Endodermal cell (in vitro differentiated cells): ENCODE data around the gene ARPP21. TPM values are rescaled to one million over a fixed set of nuclear protein-coding genes. Genes with fewer than 3 reads are reported as not detected.

Experiments
- DNase-seq: peaks from one replicate; pipeline ENCODE4 v3.0.0-alpha.2; 2017
- H3K27ac ChIP-seq: 2 replicates; pipeline ENCODE4 v1.5.1; 2013; ENCODE audit warnings: mild to moderate bottlenecking, low read depth, low read length, moderate library complexity
- H3K27me3 ChIP-seq: 2 replicates; pipeline ENCODE4 v1.6.1; 2013; ENCODE audit warnings: mild to moderate bottlenecking, low read length, moderate library complexity; ENCODE audit not compliant: insufficient read depth, control insufficient read depth, poor library complexity, severe bottlenecking
- H3K36me3 ChIP-seq: 2 replicates; pipeline ENCODE4 v1.7.0; 2013; ENCODE audit warnings: mild to moderate bottlenecking, low read length, moderate library complexity; ENCODE audit not compliant: control insufficient read depth, insufficient read depth
- H3K4me1 ChIP-seq: one replicate; pipeline ENCODE4 v1.7.0; 2013; ENCODE audit warnings: low read length; ENCODE audit not compliant: control insufficient read depth, insufficient read depth
- H3K4me3 ChIP-seq: 2 replicates; pipeline ENCODE4 v1.5.1; 2013; ENCODE audit warnings: mild to moderate bottlenecking, low read length, moderate library complexity
- H3K9ac ChIP-seq: 2 replicates; pipeline ENCODE4 v1.6.1; 2013; ENCODE audit warnings: mild to moderate bottlenecking, low read length, moderate library complexity; ENCODE audit not compliant: poor library complexity, severe bottlenecking; ENCODE audit errors: extremely low read depth
- H3K9me3 ChIP-seq: 2 replicates; pipeline ENCODE4 v1.6.1; 2013; ENCODE audit warnings: mild to moderate bottlenecking, low read length, moderate library complexity; ENCODE audit not compliant: control insufficient read depth
- H3K27ac Mint-ChIP-seq: 2 replicates; pipeline ENCODE4 v1.8.0; 2020; ENCODE audit warnings: mixed read lengths
- H3K27me3 Mint-ChIP-seq: 2 replicates; pipeline ENCODE4 v1.8.0; 2021; ENCODE audit warnings: mild to moderate bottlenecking, mixed read lengths; ENCODE audit not compliant: insufficient read depth
- H3K36me3 Mint-ChIP-seq: 2 replicates; pipeline ENCODE4 v1.8.0; 2020; ENCODE audit warnings: low read depth, mixed read lengths
- H3K4me1 Mint-ChIP-seq: 2 replicates; pipeline ENCODE4 v1.8.0; 2020; ENCODE audit warnings: mixed read lengths
- H3K4me3 Mint-ChIP-seq: 2 replicates; pipeline ENCODE4 v1.8.0; 2020; ENCODE audit warnings: mild to moderate bottlenecking, moderate library complexity, mixed read lengths
- H3K9me3 Mint-ChIP-seq: 2 replicates; pipeline ENCODE4 v1.8.0; 2020; ENCODE audit warnings: mild to moderate bottlenecking, mixed read lengths
- WGBS, 2 experiments: methylation state at CpG; one replicate each; pipeline versions ENCODE4 v1.1.5 to v1.1.7; 2013; ENCODE audit warnings: missing lambda C conversion rate in 2 of 2, mixed read lengths in 1 of 2; ENCODE audit not compliant: insufficient coverage in 1 of 2, insufficient read length in 1 of 2; 5-methylcytosine and 5-hydroxymethylcytosine counted together
- total RNA-seq, 2 donors: library from RNA; stranded (reverse); fragmentation: NEBNext Ultra II Directional in 1 of 2; extraction: Animal tissue kit (Norgen Biotek cat#: 25700) in 1 of 2; gene quantifications; 2 replicates in 1 of 2; 3 replicates in 1 of 2; pipeline ENCODE4 v1.2.1, GENCODE V29; 2021
- TF ChIP-seq, protein P1 (sequence below): fragments of 200-600 bp; sonication (generic); conservative IDR thresholded peaks from 2 replicates; pipeline ENCODE4 v1.5.0; 2021; ENCODE audit warnings: antibody characterized with exemption, mild to moderate bottlenecking

ARPP21 gene
- total RNA-seq, 2 donors from 2014 or later: not detected

GRCh38 chr3:35651426-35651825 lies 12.1 kb downstream of the ARPP21 start:
- 100% methylated on average over 1 of the region's 1 CpG; no CpG with 5 or more reads in 1 of the 2 experiments for WGBS, 2 experiments
- no peaks in the 10 kb centered on the region for H3K4me1 ChIP-seq
- Mint-ChIP-seq H3K27ac (no peak overlapping the region), H3K4me3 (no peak overlapping the region), H3K4me1 (peaks cover 4% of the 10 kb centered on the region), H3K36me3 (no peaks in the 10 kb centered on the region), H3K27me3 (peaks cover 6% of the 10 kb centered on the region), H3K9me3 (no peaks in the 10 kb centered on the region)
- H3K27ac ChIP-seq: no peak overlapping the region
- TF ChIP-seq, protein P1, sequence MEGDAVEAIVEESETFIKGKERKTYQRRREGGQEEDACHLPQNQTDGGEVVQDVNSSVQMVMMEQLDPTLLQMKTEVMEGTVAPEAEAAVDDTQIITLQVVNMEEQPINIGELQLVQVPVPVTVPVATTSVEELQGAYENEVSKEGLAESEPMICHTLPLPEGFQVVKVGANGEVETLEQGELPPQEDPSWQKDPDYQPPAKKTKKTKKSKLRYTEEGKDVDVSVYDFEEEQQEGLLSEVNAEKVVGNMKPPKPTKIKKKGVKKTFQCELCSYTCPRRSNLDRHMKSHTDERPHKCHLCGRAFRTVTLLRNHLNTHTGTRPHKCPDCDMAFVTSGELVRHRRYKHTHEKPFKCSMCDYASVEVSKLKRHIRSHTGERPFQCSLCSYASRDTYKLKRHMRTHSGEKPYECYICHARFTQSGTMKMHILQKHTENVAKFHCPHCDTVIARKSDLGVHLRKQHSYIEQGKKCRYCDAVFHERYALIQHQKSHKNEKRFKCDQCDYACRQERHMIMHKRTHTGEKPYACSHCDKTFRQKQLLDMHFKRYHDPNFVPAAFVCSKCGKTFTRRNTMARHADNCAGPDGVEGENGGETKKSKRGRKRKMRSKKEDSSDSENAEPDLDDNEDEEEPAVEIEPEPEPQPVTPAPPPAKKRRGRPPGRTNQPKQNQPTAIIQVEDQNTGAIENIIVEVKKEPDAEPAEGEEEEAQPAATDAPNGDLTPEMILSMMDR: no peak
- no peak overlapping the region for H3K9ac ChIP-seq
- H3K9me3 ChIP-seq: no peaks in the 10 kb centered on the region
- no peaks in the 10 kb centered on the region for H3K36me3 ChIP-seq
- H3K4me3 ChIP-seq: no peak overlapping the region
- DNase-seq: no peak
- no peaks in the 10 kb centered on the region for H3K27me3 ChIP-seq

GRCh38 chr3:35651851-35652250 lies 12.5 kb downstream of the ARPP21 start:
- no peak overlapping the region for H3K27ac Mint-ChIP-seq
- Histone ChIP-seq H3K9ac (no peak overlapping the region), H3K4me3 (no peak overlapping the region), H3K4me1 (no peaks in the 10 kb centered on the region), H3K9me3 (no peaks in the 10 kb centered on the region), H3K27me3 (peaks cover 1% of the 10 kb centered on the region), H3K27ac (no peak overlapping the region), H3K36me3 (no peaks in the 10 kb centered on the region)
- H3K9me3 Mint-ChIP-seq: no peaks in the 10 kb centered on the region
- 89% methylated on average over 1 of the region's 1 CpG; no CpG with 5 or more reads in 1 of the 2 experiments for WGBS, 2 experiments
- no peak overlapping the region for H3K4me3 Mint-ChIP-seq
- TF ChIP-seq, protein P1: no peak
- no peaks in the 10 kb centered on the region for H3K36me3 Mint-ChIP-seq
- no peak for DNase-seq
- H3K27me3 Mint-ChIP-seq: peaks cover 7% of the 10 kb centered on the region
- H3K4me1 Mint-ChIP-seq: peaks cover 4% of the 10 kb centered on the region

GRCh38 chr3:35653347-35653746 lies 14.0 kb downstream of the ARPP21 start:
- no peak overlapping the region for H3K27ac Mint-ChIP-seq
- H3K36me3 ChIP-seq: no peaks in the 10 kb centered on the region

More at GRCh38 chr3:35653347-35653746, 14.0 kb downstream of the ARPP21 start:
- H3K4me1 Mint-ChIP-seq: peaks cover 4% of the 10 kb centered on the region
- H3K27me3 ChIP-seq: peaks cover 14% of the 10 kb centered on the region
- H3K4me3 ChIP-seq: no peak overlapping the region
- no peaks in the 10 kb centered on the region for H3K9me3 Mint-ChIP-seq
- no peaks in the 10 kb centered on the region for H3K36me3 Mint-ChIP-seq
- H3K9ac ChIP-seq: no peak overlapping the region
- no peaks in the 10 kb centered on the region for H3K4me1 ChIP-seq
- 94% methylated on average over 4 to 7 of the region's 7 CpGs for WGBS, 2 experiments
- DNase-seq: no peak
- H3K9me3 ChIP-seq: no peaks in the 10 kb centered on the region
- no peak overlapping the region for H3K27ac ChIP-seq
- H3K27me3 Mint-ChIP-seq: peaks cover 21% of the 10 kb centered on the region
- TF ChIP-seq, protein P1: no peak
- no peak overlapping the region for H3K4me3 Mint-ChIP-seq
